ENCODE results near the gene PHLDA2.

The PHLDA2 gene

GRCh38 chr11:2929950-2930703, 907 bp upstream of the PHLDA2 start:
- DNase-seq (ENCODE audit: low spot score): peak; percentile 69

- peak; percentile 98 for DNase-seq (ENCODE audit: low spot score)
Measured at GRCh38 chr11:2929531-2929949, 320 bp upstream of the PHLDA2 start.

GRCh38 chr11:2927851-2928604, 1.2 kb downstream of the PHLDA2 start:
- peak; percentile 73 for DNase-seq (ENCODE audit: low spot score)

GRCh38 chr11:2927121-2927800, 2.0 kb downstream of the PHLDA2 start:
- DNase-seq (ENCODE audit: low spot score): no peak

- DNase-seq (ENCODE audit: low spot score): no peak
Measured at GRCh38 chr11:2926611-2927051, 2.6 kb downstream of the PHLDA2 start.

GRCh38 chr11:2924821-2925675, 4.2 kb downstream of the PHLDA2 start:
- DNase-seq (ENCODE audit: low spot score): no peak

GRCh38 chr11:2924381-2924780, 4.8 kb downstream of the PHLDA2 start:
- DNase-seq (ENCODE audit: low spot score): no peak

GRCh38 chr11:2923446-2924375, 5.5 kb downstream of the PHLDA2 start:
- DNase-seq (ENCODE audit: low spot score): no peak

- no peak for DNase-seq (ENCODE audit: low spot score)
Measured at GRCh38 chr11:2922655-2923054, 6.6 kb downstream of the PHLDA2 start.

GRCh38 chr11:2921742-2922493, 7.3 kb downstream of the PHLDA2 start:
- no peak for DNase-seq (ENCODE audit: low spot score)

GRCh38 chr11:2921261-2921660, 8.0 kb downstream of the PHLDA2 start:
- no peak for DNase-seq (ENCODE audit: low spot score)

- no peak for DNase-seq (ENCODE audit: low spot score)
Measured at GRCh38 chr11:2920343-2920742, 8.9 kb downstream of the PHLDA2 start.

GRCh38 chr11:2919837-2920236, 9.4 kb downstream of the PHLDA2 start:
- DNase-seq (ENCODE audit: low spot score): no peak

GRCh38 chr11:2919188-2919587, 10.0 kb downstream of the PHLDA2 start:
- DNase-seq (ENCODE audit: low spot score): no peak

- DNase-seq (ENCODE audit: low spot score): no peak
Measured at GRCh38 chr11:2917842-2918490, 11.3 kb downstream of the PHLDA2 start.

GRCh38 chr11:2916892-2917645, 12.2 kb downstream of the PHLDA2 start:
- DNase-seq (ENCODE audit: low spot score): no peak

GRCh38 chr11:2916114-2916891, 12.9 kb downstream of the PHLDA2 start:
- DNase-seq (ENCODE audit: low spot score): no peak

GRCh38 chr11:2915473-2915872, 13.7 kb downstream of the PHLDA2 start:
- no peak for DNase-seq (ENCODE audit: low spot score)

Data from AG08396 (cell line).